ENCODE measurements around the gene CDK5. TPM values are rescaled to one million over a fixed set of nuclear protein-coding genes. Genes with fewer than 3 reads are reported as not detected.

Gene CDK5
- total and polyA plus RNA-seq, 2 of the 13 experiments (the other 11 are each of a cell fraction or from before 2014, with no cell fraction given) = 16.4 to 21.3 TPM

DNA sequence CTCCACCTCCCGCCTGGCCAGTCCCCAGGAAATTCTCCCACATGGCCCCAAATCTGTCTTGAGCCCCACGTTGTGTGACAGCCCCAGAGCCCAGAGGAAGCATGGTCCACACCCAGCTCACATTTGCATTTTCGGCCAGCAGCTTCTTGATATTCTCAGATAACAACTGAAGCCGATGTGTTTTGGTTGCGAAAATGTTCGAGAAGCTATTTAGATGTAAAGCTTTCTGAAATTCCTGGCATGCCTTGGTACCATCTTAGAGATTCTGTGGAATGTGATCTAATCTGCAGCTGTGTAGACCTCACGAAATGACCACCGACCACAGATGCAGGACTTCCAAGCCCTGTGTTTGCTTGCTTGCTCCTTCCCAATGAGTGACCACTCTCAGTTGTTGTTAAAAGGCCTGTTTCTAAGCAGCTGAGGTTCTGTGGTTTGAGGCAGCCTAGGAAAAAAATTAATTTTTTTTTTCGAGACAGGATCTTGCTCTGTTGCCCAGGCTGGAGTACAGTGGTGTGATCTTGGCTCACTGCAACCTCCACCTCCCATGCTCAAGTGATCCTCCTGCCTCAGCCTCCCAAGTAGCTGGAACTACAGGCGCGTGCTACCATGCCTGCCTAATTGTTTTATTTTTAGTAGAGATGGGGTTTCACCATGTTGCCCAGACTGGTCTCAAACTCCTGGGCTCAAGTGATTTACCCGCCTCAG, 10.5 kb upstream of the CDK5 start:
- Histone ChIP-seq H3K4me2 (ENCODE audit: low read depth, low read length) (no peak overlapping the region), H3K27me3 (ENCODE audit: control insufficient read depth in 1 of 2, insufficient read depth in 2 of 2, low read length in 2 of 2) (no peaks in the 10 kb centered on the region), H3K9ac (ENCODE audit: insufficient read depth, low read depth, low read length) (no peak overlapping the region), H3K27ac (ENCODE audit: extremely low read length, insufficient read depth, low read length) (no peak overlapping the region), H3K36me3 (replicated peaks in 1 of 2; ENCODE audit: control insufficient read depth in 1 of 2, insufficient read depth in 2 of 2, low read length in 2 of 2) (peaks cover 20 to 72% of the 10 kb centered on the region in 2 experiments; a peak in 4 of 5 replicates), H3K4me1 (ENCODE audit: insufficient read depth, low read length) (peaks cover 19% of the 10 kb centered on the region), H2AFZ (ENCODE audit: low read length) (no peak overlapping the region), H4K20me1 (ENCODE audit: insufficient read depth, low read length) (peaks cover 4% of the 10 kb centered on the region; the same call in 1 of the 2 replicates), H3K4me3 (replicated peaks in 1 of 3; ENCODE audit: insufficient read depth in 1 of 3, low read depth in 2 of 3, low read length in 3 of 3) (no peak overlapping the region), H3K9me3 (ENCODE audit: low read length) (no peaks in the 10 kb centered on the region), H3K79me2 (ENCODE audit: insufficient read depth, low read length) (peaks cover 2% of the 10 kb centered on the region)
- ChIA-PET POLR2A (interaction anchor here (1.4 to 1.8 kb wide), 2 partner anchors 8 to 13 kb away, joined by 5 to 6 read pairs; partner anchors contain the start of gene FASTK), CTCF (ENCODE audit: low intra/inter-chr PET ratio, low total read pairs) (no interaction called here)
- BruUV-seq (replicated peaks) = no TSS peak
- FAIRE-seq = no peak
- intact Hi-C loops (cut with micrococcal nuclease; ENCODE audit: unreplicated experiment) = no loop called here
- no peak for DNase-seq (ENCODE audit: low spot score)
- in situ Hi-C loops (cut with HindIII; ENCODE audit: extremely low pct_ligation_motif_present, low pct_unique_long_range_greater_than_20kb) = no loop called here
- ATAC-seq = no peak
- WGBS (ENCODE audit: low lambda C conversion rate) = 92% methylated on average over 11 of the region's 12 CpGs
- TF ChIP-seq, protein P1, sequence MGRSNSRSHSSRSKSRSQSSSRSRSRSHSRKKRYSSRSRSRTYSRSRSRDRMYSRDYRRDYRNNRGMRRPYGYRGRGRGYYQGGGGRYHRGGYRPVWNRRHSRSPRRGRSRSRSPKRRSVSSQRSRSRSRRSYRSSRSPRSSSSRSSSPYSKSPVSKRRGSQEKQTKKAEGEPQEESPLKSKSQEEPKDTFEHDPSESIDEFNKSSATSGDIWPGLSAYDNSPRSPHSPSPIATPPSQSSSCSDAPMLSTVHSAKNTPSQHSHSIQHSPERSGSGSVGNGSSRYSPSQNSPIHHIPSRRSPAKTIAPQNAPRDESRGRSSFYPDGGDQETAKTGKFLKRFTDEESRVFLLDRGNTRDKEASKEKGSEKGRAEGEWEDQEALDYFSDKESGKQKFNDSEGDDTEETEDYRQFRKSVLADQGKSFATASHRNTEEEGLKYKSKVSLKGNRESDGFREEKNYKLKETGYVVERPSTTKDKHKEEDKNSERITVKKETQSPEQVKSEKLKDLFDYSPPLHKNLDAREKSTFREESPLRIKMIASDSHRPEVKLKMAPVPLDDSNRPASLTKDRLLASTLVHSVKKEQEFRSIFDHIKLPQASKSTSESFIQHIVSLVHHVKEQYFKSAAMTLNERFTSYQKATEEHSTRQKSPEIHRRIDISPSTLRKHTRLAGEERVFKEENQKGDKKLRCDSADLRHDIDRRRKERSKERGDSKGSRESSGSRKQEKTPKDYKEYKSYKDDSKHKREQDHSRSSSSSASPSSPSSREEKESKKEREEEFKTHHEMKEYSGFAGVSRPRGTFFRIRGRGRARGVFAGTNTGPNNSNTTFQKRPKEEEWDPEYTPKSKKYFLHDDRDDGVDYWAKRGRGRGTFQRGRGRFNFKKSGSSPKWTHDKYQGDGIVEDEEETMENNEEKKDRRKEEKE (IDR thresholded peaks at IDR 0.05) = no peak
- TF ChIP-seq MED8 (CRISPR knock-in tag; IDR thresholded peaks at IDR 0.05; ENCODE audit: insufficient replicate concordance) (no peak), CBX5 (CRISPR knock-in tag; IDR thresholded peaks at IDR 0.05; ENCODE audit: borderline replicate concordance) (no peak), NFKBIZ (CRISPR knock-in tag; IDR thresholded peaks at IDR 0.05) (no peak)
- TF ChIP-seq, protein P2, sequence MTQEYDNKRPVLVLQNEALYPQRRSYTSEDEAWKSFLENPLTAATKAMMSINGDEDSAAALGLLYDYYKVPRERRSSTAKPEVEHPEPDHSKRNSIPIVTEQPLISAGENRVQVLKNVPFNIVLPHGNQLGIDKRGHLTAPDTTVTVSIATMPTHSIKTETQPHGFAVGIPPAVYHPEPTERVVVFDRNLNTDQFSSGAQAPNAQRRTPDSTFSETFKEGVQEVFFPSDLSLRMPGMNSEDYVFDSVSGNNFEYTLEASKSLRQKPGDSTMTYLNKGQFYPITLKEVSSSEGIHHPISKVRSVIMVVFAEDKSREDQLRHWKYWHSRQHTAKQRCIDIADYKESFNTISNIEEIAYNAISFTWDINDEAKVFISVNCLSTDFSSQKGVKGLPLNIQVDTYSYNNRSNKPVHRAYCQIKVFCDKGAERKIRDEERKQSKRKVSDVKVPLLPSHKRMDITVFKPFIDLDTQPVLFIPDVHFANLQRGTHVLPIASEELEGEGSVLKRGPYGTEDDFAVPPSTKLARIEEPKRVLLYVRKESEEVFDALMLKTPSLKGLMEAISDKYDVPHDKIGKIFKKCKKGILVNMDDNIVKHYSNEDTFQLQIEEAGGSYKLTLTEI (CRISPR knock-in tag; conservative IDR thresholded peaks at IDR 0.05) = no peak
- TF ChIP-seq, protein P3, sequence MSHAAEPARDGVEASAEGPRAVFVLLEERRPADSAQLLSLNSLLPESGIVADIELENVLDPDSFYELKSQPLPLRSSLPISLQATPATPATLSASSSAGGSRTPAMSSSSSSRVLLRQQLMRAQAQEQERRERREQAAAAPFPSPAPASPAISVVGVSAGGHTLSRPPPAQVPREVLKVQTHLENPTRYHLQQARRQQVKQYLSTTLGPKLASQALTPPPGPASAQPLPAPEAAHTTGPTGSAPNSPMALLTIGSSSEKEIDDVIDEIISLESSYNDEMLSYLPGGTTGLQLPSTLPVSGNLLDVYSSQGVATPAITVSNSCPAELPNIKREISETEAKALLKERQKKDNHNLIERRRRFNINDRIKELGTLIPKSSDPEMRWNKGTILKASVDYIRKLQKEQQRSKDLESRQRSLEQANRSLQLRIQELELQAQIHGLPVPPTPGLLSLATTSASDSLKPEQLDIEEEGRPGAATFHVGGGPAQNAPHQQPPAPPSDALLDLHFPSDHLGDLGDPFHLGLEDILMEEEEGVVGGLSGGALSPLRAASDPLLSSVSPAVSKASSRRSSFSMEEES (CRISPR knock-in tag; IDR thresholded peaks at IDR 0.05) = no peak
- TF ChIP-seq, protein P4, sequence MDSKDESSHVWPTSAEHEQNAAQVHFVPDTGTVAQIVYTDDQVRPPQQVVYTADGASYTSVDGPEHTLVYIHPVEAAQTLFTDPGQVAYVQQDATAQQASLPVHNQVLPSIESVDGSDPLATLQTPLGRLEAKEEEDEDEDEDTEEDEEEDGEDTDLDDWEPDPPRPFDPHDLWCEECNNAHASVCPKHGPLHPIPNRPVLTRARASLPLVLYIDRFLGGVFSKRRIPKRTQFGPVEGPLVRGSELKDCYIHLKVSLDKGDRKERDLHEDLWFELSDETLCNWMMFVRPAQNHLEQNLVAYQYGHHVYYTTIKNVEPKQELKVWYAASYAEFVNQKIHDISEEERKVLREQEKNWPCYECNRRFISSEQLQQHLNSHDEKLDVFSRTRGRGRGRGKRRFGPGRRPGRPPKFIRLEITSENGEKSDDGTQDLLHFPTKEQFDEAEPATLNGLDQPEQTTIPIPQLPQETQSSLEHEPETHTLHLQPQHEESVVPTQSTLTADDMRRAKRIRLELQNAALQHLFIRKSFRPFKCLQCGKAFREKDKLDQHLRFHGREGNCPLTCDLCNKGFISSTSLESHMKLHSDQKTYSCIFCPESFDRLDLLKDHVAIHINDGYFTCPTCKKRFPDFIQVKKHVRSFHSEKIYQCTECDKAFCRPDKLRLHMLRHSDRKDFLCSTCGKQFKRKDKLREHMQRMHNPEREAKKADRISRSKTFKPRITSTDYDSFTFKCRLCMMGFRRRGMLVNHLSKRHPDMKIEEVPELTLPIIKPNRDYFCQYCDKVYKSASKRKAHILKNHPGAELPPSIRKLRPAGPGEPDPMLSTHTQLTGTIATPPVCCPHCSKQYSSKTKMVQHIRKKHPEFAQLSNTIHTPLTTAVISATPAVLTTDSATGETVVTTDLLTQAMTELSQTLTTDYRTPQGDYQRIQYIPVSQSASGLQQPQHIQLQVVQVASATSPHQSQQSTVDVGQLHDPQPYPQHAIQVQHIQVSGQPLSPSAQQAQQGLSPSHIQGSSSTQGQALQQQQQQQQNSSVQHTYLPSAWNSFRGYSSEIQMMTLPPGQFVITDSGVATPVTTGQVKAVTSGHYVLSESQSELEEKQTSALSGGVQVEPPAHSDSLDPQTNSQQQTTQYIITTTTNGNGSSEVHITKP (CRISPR knock-in tag; IDR thresholded peaks at IDR 0.05; ENCODE audit: low read depth) = no peak
- TF ChIP-seq, protein P5, sequence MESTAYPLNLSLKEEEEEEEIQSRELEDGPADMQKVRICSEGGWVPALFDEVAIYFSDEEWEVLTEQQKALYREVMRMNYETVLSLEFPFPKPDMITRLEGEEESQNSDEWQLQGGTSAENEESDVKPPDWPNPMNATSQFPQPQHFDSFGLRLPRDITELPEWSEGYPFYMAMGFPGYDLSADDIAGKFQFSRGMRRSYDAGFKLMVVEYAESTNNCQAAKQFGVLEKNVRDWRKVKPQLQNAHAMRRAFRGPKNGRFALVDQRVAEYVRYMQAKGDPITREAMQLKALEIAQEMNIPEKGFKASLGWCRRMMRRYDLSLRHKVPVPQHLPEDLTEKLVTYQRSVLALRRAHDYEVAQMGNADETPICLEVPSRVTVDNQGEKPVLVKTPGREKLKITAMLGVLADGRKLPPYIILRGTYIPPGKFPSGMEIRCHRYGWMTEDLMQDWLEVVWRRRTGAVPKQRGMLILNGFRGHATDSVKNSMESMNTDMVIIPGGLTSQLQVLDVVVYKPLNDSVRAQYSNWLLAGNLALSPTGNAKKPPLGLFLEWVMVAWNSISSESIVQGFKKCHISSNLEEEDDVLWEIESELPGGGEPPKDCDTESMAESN (CRISPR knock-in tag; conservative IDR thresholded peaks at IDR 0.05) = no peak

Measured in HepG2 (cell line).